Endodermal cell (in vitro differentiated cells): ENCODE measurements around the gene RASAL2. TPM values are rescaled to one million over a fixed set of nuclear protein-coding genes. Genes with fewer than 3 reads are reported as not detected.

Experiments used
- DNase-seq: peaks from one replicate; pipeline ENCODE4 v3.0.0-alpha.2; 2017
- H3K27ac ChIP-seq: 2 replicates; pipeline ENCODE4 v1.5.1; 2013; ENCODE audit warnings: mild to moderate bottlenecking, low read depth, low read length, moderate library complexity
- H3K27me3 ChIP-seq: 2 replicates; pipeline ENCODE4 v1.6.1; 2013; ENCODE audit warnings: mild to moderate bottlenecking, low read length, moderate library complexity; ENCODE audit not compliant: insufficient read depth, control insufficient read depth, poor library complexity, severe bottlenecking
- H3K36me3 ChIP-seq: 2 replicates; pipeline ENCODE4 v1.7.0; 2013; ENCODE audit warnings: mild to moderate bottlenecking, low read length, moderate library complexity; ENCODE audit not compliant: control insufficient read depth, insufficient read depth
- H3K4me1 ChIP-seq: one replicate; pipeline ENCODE4 v1.7.0; 2013; ENCODE audit warnings: low read length; ENCODE audit not compliant: control insufficient read depth, insufficient read depth
- H3K4me3 ChIP-seq: 2 replicates; pipeline ENCODE4 v1.5.1; 2013; ENCODE audit warnings: mild to moderate bottlenecking, low read length, moderate library complexity
- H3K9ac ChIP-seq: 2 replicates; pipeline ENCODE4 v1.6.1; 2013; ENCODE audit warnings: mild to moderate bottlenecking, low read length, moderate library complexity; ENCODE audit not compliant: poor library complexity, severe bottlenecking; ENCODE audit errors: extremely low read depth
- H3K9me3 ChIP-seq: 2 replicates; pipeline ENCODE4 v1.6.1; 2013; ENCODE audit warnings: mild to moderate bottlenecking, low read length, moderate library complexity; ENCODE audit not compliant: control insufficient read depth
- H3K27ac Mint-ChIP-seq: 2 replicates; pipeline ENCODE4 v1.8.0; 2020; ENCODE audit warnings: mixed read lengths
- H3K27me3 Mint-ChIP-seq: 2 replicates; pipeline ENCODE4 v1.8.0; 2021; ENCODE audit warnings: mild to moderate bottlenecking, mixed read lengths; ENCODE audit not compliant: insufficient read depth
- H3K36me3 Mint-ChIP-seq: 2 replicates; pipeline ENCODE4 v1.8.0; 2020; ENCODE audit warnings: low read depth, mixed read lengths
- H3K4me1 Mint-ChIP-seq: 2 replicates; pipeline ENCODE4 v1.8.0; 2020; ENCODE audit warnings: mixed read lengths
- H3K4me3 Mint-ChIP-seq: 2 replicates; pipeline ENCODE4 v1.8.0; 2020; ENCODE audit warnings: mild to moderate bottlenecking, moderate library complexity, mixed read lengths
- H3K9me3 Mint-ChIP-seq: 2 replicates; pipeline ENCODE4 v1.8.0; 2020; ENCODE audit warnings: mild to moderate bottlenecking, mixed read lengths
- CTCF ChIP-seq: fragments of 200-600 bp; sonication (generic); conservative IDR thresholded peaks from 2 replicates; pipeline ENCODE4 v1.5.0; 2021; ENCODE audit warnings: antibody characterized with exemption, mild to moderate bottlenecking
- WGBS, 2 experiments: methylation state at CpG; one replicate each; pipeline versions ENCODE4 v1.1.5 to v1.1.7; 2013; ENCODE audit warnings: missing lambda C conversion rate in 2 of 2, mixed read lengths in 1 of 2; ENCODE audit not compliant: insufficient coverage in 1 of 2, insufficient read length in 1 of 2; 5-methylcytosine and 5-hydroxymethylcytosine counted together
- total RNA-seq, 2 donors: library from RNA; stranded (reverse); fragmentation: NEBNext Ultra II Directional in 1 of 2; extraction: Animal tissue kit (Norgen Biotek cat#: 25700) in 1 of 2; gene quantifications; 2 replicates in 1 of 2; 3 replicates in 1 of 2; pipeline ENCODE4 v1.2.1, GENCODE V29; 2021

Gene RASAL2
- total RNA-seq, 2 donors from 2014 or later: 21.8 to 22.1 TPM

DNA sequence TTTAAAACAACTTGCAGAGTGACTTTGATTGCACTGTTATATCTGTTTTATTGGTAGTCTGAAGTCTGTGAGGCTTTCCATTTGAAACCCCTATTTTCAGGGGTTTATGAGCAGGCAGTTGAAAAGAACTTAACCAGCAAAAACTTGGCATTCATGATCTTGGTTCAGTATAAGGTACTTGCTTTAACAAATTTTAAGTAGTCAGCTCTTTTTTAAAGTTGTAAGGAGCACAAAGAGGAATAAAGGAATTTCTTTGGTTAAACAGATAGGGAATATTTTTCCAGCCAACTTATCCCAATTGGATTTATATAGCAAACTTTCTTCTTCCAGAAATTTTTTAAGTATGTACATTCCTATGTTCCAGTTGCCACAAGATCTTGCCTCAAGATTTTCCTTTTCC lies 138.2 kb downstream of the RASAL2 start:
- H3K9me3 Mint-ChIP-seq: no peaks in the 10 kb centered on the region
- H3K27ac Mint-ChIP-seq: no peak overlapping the region
- Histone ChIP-seq H3K36me3 (no peaks in the 10 kb centered on the region), H3K4me3 (no peak overlapping the region), H3K27me3 (no peaks in the 10 kb centered on the region), H3K27ac (no peak overlapping the region), H3K9ac (no peak overlapping the region), H3K4me1 (no peaks in the 10 kb centered on the region), H3K9me3 (no peaks in the 10 kb centered on the region)
- H3K27me3 Mint-ChIP-seq: no peaks in the 10 kb centered on the region
- no peaks in the 10 kb centered on the region for H3K36me3 Mint-ChIP-seq
- peaks cover 8% of the 10 kb centered on the region for H3K4me1 Mint-ChIP-seq
- no peak for DNase-seq
- H3K4me3 Mint-ChIP-seq: no peak overlapping the region
- TF ChIP-seq CTCF: no peak

- Histone ChIP-seq H3K4me3 (no peak overlapping the region), H3K9me3 (no peaks in the 10 kb centered on the region), H3K27ac (no peak overlapping the region), H3K36me3 (no peaks in the 10 kb centered on the region), H3K9ac (no peak overlapping the region), H3K27me3 (no peaks in the 10 kb centered on the region), H3K4me1 (no peaks in the 10 kb centered on the region)
- H3K36me3 Mint-ChIP-seq: no peaks in the 10 kb centered on the region
- TF ChIP-seq CTCF: no peak
- no peaks in the 10 kb centered on the region for H3K9me3 Mint-ChIP-seq
- peaks cover 8% of the 10 kb centered on the region for H3K4me1 Mint-ChIP-seq
- H3K27ac Mint-ChIP-seq: no peak overlapping the region
- WGBS, 2 experiments: 97 to 100% methylated on average over 2 to 3 of the region's 3 CpGs
- DNase-seq: no peak
- H3K4me3 Mint-ChIP-seq: no peak overlapping the region
- no peaks in the 10 kb centered on the region for H3K27me3 Mint-ChIP-seq
Observed at GRCh38 chr1:178232949-178233348, 139.0 kb downstream of the RASAL2 start.

- Histone ChIP-seq H3K36me3 (no peaks in the 10 kb centered on the region), H3K4me1 (no peaks in the 10 kb centered on the region), H3K27ac (no peak overlapping the region), H3K9ac (no peak overlapping the region), H3K9me3 (no peaks in the 10 kb centered on the region), H3K27me3 (no peaks in the 10 kb centered on the region), H3K4me3 (no peak overlapping the region)
- DNase-seq: no peak
- Mint-ChIP-seq H3K4me1 (peaks cover 8% of the 10 kb centered on the region), H3K27ac (no peak overlapping the region), H3K27me3 (no peaks in the 10 kb centered on the region), H3K36me3 (no peaks in the 10 kb centered on the region), H3K4me3 (no peak overlapping the region), H3K9me3 (no peaks in the 10 kb centered on the region)
- WGBS, 2 experiments: 98 to 100% methylated on average over 2 of the region's 2 CpGs
- TF ChIP-seq CTCF: no peak
Observed at GRCh38 chr1:178237121-178237520, 143.2 kb downstream of the RASAL2 start.
